Suppressor macrophage treated with lipopolysaccharide for 1 hour (primary cell): ENCODE results near the gene GRM5.

Experiments
- DNase-seq, 3 donors: peaks; one replicate each; pipeline ENCODE4 v3.0.0-alpha.2; 2020 to 2022

Gene GRM5

DNA sequence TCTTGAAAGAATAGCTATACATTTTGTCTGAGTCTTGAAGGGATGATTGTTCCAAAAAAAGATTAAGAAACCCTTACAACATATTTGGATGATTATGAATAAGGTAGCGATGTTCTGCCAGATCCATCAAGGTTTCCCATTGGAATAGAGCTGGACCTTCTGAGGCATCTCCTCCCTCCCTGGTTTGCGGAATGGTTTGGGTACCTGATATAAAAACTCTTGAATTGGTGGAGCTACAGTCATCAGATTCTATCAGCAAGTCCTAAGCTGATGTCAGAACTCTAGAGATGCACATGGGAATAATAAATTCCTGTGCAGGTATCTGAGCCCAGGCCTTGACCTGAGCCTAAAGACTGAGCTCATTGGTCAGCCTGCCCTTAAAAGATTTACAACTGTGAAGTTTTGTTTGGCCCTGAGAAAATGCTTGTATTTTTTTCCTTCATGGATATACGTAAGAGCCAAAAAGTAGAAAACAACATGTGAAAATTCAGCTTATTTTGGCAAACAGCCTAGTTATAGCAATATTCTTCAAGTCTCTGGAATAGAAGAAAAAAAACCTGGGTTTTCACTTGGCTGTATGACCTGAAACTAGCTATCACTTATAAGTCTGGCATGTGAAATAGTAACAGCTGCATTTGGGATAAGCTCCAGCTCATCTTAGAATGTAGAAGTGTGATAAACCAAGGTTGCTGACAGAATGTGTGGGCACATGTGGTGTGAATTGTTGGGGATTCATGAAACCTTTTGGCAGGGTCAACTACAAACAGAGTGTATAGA lies 462.5 kb downstream of the GRM5 start:
- no peak for DNase-seq

DNA sequence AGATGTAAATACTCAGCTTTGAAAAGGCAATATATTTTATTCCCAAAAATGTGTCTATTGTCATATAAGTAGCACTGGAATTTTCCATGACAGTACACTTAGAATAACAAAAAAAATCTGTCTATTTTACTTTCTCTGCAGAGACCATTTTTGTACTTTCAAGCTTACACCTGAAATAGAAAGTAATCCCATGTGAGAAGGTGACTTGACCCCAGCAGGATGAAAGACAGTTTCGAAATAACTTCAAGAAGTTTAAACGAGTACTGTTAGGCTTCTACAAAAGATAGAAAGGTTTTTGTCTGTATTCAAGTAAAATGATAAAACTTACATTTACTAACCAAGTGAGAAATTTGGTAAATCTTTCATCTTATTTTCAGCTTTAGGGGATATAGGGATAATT lies 468.4 kb downstream of the GRM5 start:
- no peak for DNase-seq

DNA sequence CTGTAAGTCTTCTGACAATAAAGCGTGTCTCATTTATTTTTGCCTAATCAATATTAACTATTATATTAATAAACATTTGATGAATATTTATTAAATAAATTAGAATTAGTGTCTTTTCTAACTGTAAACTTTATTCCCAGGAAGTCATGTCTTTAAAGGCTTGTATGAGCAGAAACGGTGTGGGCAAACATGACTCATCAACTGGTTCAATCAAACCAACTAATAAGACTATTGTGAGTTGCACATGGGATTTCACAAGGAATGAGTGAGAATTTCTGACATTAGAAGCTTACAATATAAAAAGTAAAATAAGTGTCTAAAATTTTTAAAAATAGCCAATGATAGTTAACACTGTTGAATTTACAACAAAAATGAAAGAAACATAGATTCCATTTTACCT lies 469.0 kb downstream of the GRM5 start:
- DNase-seq, result no peak

DNA sequence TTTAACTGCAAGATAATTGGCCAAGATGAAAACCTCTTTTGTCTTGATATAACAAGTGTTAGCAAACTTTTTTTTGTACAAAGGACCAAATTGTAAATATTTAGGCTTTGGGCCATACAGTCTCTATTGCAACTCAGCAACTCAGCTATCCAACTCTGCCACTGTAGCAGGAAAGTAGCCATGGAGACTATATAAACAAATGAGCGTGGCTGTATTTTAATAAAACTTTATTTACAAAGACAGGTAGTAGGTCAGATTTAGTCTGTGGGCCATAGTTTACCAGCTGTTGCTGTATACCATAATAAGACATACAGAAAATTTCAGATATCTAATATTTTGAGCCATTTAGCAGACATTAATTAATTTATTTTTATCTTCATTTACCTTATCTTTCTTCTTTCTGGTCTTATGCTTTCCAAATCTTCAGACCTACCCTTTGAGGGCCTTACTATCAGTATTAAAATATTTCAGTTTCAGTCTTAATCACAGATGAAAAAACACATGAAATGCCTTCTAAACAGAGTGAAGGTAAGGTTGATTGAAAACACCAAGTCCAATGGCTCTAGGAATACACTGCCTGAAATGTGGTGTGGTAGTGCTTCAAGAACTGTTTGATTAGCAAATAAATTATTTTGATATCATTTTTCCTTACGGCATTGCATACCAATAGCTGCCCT lies 471.4 kb downstream of the GRM5 start:
- DNase-seq, result no peak

DNA sequence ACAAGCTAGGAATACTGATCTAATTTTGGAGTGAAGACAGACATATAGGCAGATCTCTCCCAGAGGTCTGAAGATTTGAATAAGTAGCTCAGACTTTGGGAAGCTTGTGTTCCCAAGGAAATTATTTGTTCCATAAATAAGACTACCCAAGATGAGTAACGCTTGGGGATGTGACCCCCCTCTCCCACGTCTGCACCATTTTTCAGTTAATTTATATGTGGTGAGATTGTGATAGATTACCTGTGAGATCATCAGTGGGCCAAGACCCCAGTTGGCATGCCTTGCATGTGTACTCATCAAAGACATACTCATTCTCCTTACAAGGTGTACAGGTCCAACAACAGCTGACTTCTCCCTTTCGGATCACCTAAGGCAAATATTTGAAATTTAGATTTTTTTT lies 475.4 kb downstream of the GRM5 start:
- no peak for DNase-seq

DNA sequence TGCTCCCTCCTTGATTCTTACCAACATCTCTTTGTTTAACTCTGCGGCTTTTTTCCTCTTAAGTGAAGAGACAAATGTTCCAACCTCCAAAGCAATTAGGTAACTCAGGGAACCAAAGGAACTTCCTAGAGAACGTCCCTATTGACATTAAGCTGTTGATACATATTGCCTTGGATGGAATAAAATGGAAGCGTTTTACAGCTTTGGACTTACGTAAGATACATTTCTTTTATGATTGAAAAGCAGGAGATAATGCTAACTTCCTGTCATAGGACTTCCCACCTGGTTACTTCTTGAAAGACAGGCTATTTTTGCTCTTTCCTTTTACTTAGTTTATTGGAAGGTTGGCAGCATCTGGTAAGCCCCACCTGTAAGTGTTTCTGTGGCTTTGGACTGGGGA lies 482.5 kb downstream of the GRM5 start:
- DNase-seq, result no peak

DNA sequence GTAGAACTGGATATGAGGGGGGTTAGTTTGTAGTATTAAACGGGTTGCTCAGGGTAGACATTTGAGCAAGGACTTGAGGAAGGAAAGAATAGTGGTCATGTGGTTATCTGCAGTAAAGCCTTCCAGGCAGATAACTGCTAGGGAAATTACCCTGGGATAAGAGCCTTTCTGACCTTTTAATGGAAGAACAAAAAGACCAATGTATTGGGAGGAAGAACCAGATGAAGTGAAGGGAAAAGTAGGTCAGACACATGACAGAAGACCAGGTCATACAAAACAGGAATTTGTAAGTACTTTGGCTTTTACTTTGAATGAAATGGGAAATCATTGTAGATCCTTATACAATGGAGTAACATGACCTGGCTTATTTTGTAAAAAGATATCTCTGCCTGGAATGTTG lies 486.3 kb downstream of the GRM5 start:
- DNase-seq, result no peak

DNA sequence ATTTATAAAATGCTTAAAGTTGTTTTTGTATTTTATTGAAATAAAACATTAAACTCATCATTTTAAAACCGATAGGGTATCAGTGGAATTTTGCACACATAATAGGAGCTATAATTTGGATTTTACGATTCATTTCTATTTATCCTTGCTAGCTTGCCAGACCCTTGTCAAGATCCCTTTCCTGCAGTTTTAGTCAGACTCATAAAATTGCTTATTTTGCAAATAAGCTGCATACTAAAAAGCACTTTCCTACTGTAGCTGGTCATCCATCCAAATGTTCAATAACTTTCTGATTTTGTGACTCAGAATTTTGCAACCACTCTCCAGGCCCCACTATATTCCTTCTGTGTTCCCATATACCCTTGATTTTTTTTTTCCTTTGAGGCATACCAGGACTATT lies 489.0 kb downstream of the GRM5 start:
- DNase-seq, result no peak

DNA sequence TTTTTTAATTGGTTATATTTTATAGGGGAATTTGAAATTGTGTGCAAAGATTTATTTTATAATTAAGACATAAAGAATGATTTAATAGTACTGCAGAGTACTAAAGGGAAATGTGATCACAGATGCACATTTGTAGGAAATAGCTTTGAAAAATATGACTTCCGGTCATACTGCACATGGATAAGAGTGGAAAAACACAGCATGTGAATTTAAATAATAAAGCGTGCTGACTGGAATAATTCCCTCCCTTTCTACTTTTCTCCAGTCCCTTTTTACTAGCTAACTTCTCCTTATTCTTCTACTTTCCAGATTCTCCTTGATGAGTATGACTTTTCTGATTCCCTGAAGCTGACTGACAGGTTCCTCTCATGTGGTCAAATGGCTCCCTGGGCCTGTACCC lies 489.9 kb downstream of the GRM5 start:
- no peak for DNase-seq

DNA sequence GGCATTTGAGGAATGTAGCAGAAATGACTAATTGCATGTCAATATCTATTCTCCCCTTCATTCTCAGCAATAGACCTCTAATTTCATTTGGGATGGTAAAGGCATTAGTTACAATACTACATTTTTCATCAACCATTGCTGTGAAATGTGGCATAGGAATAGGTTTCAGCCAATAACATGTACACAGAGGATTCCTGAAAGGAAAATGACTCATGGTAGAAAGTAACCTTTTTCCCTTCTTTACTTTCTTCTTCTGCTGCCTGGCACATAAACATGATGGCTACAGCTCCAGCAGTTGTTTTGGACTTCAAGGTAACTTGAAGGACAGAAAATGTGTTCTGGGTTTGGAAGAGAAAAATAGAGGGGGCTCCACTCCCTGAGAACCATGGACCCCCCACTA lies 496.4 kb downstream of the GRM5 start:
- no peak for DNase-seq

DNA sequence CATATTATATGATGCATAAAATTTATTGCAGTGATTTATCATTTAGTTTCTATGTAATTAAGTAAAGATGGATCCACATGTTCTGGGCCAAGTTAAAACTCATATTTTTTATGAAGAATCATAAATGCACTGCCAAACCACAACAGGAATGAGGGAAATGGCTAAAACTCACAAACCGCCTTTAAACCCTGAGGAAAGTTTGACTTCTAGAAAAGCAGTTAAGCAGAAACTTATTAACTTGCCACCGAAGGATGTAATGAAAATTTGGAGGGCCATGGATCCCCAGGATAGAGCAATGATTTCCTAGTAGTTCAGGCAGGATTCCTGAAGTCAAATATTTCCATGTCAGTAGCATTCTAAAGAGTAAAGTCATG lies 510.0 kb downstream of the GRM5 start:
- DNase-seq, result no peak

DNA sequence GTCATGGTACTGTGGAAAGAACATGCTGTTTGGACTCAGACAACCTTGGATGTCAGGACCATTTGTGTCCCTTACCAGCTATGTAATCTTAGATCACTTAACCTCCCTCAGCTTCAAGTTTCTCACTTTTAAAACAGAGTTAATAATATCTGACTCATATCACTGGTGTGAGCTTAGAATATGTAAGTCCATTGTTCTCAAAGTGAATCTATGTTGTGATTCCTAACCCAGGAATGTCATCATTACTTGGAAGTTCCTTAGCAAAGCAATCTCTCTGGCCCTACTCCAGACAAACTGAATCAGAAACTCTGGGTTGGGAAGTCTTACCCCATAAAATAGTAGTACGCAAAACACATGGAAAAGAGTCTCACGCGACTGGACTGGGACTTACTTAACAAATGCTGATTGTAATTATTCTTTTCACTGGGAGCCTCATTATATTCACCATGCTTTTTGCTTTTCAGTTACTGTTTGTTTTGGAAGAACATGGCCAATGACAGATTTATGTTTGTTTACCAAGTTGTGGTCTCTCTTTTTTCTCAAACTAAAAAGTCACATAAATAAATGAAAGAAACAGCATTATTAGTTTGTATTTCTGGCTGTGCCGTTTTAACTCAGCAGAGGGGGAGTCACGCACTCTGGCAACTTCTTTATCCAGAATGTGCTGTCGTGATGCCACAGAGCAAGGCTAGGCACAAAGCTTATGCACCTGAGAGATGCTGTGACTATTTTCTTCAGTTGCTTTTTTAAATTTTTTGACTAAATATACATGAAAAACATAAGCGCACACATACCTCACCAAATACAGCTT lies 510.6 kb downstream of the GRM5 start:
- no peak for DNase-seq

DNA sequence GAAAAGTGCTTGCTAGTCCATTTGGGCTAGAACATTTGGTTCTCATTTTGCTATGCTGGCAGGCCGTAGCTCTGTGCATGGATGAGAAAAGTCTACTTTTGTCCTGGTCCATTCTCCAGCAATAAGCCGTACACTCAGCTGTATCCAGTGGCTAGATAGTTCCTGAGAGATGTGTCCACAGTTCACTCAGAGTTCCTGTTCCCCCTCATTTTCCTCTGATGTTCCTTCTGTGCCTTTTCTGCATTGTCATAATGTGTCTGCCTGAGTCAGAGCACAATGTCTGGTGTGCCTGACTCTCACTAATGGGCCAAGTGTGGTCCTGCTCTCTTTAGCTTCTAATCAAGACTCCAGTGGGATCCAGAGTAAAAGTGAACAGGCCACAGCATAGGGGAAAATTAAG lies 512.6 kb downstream of the GRM5 start:
- DNase-seq, result no peak

DNA sequence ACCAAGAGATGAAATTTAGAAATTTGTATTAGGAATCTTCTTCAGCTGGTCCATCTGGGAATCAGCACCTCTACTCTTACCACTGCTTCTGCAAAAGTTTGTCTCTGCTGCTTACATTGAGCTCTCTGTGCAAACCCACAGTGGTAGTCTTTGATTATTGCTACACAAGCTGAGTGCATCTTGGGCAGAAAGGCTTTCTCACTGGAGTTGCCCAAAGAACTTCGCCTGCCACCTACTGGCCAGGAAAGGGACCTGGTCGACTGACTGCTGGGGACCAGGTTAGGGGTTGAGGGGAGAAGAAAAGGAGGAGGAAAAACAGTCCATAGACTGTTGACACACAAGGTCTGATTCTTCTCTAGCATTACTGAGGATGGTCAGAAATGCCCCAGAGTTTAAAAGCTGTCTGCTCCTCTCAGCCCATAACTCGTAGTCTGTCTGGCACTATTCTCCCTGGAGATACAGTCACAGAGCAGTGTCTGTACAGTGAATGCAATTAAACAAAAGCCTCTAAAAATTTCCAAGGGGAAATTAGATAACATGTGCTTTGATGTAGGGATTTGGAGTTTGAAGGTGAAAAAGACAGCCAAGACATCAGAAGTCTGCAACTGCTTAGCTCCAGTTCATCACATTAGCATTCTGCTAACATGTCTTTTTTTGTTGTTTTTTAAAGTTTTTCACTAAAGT lies 513.3 kb downstream of the GRM5 start:
- peak; percentile 67 to 74 (median 70) for DNase-seq

DNA sequence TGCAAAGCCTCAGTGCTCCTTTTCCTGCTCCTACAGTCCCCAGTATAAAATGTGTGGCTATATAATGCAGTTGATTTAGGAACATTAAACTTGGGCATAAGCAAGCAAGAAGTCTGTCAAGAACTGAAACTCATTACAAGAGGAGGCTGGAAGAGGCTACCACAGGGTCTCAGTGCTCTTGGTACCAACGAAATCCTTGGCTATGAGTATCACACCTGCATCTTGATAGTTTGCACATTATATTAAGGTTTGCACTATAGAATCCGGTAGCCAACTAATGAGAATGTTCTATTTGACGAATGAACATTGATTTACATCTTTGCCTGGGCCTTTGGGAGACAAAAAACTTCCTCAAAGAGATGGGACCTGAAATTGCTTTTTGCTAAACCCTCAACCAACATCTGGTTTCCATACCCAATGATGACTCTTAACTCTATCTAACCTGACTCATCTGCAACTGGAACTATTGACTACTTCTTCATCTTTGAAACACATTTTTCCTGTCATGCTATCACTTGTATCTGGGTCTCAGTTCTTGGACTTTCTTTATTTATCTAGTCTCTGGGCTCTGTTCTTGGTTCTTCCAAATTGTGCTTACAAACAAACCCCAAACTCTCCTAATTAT lies 521.0 kb downstream of the GRM5 start:
- DNase-seq, result no peak

DNA sequence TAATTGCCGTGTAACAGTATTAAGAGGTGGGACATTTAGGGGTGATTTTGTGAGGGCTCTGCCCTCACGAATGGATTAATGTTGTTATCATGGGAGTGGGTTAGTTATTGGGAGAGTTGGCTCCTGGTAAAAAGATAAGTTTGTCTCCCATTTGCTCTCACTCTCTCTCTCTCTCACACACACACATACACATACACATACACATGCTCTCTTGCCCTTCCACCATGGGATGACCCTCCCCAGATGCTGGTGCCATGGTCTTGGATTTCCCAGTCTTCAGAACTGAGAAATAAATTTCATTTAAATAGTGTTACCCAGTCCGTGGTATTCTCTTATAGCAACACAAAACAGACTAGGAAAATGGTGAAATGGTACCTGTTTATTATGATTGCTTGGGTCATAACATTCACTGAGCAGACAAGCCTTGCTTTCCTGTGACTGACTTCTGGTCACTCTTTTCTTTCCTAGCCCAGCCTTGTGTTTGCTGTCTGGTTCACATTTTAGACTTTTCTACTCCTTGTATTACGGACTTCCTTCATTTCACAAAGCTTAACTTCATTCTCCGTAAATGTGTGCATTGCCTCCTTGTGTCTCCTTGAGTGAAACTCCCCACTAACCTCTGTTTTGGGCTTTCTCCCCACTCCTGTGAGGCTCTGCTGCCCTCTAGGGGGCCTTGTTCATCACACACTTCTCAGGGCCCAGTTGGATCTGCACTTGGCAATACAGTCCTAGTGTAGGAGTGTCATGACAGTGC lies 521.7 kb downstream of the GRM5 start:
- peak; percentile 85 to 91 (median 90) for DNase-seq

DNA sequence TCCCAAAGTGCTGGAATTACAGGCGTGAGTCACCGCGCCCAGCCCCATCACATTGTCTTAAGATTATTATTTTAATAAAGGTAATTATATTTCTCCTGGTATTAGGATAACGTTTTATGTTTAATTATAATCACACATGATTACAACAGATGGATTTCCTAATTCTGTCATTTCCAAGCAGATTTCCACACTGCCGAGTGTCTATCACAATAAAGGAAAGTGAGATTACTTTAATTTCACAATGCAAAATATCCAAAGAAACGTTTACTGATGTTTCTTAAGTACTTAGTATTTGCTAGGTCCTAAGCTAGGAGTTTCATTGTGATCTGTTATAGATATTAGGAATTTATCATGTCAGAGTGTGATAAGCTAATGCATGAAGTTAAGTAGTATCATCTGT lies 524.8 kb downstream of the GRM5 start:
- peak in 2 of 3 donors; percentile 24 to 44 for DNase-seq

DNA sequence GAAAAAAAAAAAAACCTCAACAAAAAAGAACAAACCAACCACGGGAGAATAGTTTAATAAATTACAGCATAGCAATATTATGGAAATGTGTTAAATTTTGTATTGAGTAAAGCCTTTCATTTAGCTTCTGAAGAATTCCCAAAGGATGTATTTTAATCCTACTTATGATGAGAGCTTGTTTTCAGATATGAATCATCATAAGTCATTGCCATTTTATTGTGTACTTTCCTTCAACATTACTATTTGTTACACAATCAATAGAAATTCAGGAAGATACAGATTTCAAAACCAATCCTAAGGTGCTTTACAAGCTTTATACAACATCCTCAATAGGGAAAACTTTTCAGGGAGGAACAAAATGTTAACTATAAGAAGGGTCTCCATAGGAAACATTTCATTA lies 527.7 kb downstream of the GRM5 start:
- DNase-seq, result peak; percentile 9 to 63 (median 46)

DNA sequence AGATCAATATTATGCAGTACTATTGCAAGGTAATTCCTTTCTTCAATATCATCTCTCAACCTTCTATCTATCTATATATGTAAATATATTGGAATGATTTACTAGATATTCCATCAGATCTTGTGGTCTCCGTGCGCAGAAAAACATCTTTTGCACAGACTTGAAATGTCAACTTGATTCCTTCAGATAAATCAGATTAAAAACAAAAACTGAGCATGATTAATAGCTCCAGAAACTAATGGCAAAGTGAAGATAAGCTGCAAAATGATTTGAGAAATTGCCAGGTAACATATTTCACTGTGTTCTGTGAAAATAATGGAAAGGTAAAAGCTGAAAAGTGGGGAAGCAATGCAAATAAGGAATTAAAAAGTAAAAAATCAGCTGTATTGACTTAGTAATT lies 528.2 kb downstream of the GRM5 start:
- DNase-seq, result no peak

DNA sequence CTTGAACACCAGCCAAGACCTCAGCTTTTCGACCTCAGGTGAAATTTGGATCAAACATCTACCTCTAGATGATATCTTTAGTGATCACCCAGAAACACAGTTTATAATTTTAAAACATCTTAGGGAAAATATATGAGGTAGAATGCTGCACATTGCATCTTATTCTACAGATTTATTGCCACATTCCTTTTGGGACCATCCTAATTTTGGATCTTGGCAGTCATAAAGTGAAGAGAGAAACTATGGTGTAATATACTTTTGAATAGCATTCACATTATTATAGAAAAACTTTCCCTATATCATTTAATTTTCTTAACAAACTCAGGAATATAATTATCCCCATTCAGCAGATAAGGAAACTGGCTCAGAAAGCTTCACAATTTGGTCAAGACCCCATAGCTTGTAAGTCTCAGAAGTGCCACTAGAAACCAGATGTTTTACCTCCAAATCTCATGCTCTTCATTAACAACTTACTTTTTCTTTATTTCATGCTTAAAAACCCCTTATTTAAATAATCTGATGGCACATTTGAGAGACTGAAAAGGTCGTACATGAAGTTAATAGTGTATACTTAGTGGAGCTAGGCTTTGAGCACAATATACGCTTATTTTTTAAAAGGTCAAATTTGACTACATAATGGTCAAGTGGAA lies 529.0 kb downstream of the GRM5 start:
- DNase-seq, result no peak

DNA sequence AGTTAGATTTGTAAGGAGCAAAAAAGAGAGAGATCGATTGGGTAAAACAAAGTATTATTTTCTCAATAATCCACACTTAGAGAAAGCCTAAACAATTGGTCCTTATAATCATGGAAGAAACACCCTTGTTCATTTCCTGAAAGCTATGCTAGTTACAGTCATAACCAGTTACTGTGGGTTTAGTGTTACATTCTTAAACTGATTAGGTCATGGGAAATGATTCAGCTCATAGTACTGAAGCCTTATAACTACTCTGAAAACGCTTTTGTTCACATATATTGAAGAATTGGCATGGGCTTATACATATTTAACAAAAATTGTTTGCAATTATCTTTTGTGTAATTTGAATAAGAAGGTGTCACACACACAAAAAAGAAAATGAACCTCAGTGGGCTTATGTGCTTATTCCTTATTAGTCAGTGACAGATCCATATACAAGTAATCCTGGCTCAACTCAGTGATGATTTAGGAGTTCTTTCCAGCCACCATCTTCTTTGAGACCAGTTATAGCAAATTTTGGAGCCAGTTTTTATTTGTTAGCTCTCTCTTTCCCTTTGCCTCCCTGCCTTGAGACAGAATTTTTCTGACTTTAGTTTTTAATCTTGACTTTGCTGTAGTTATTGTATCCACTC lies 529.8 kb downstream of the GRM5 start:
- DNase-seq, result peak; percentile 8 to 66 (median 44)
